Measurements from ENCODE around the gene MKRN2.

GRCh38 chr3:12583280-12583679, 26.4 kb downstream of the MKRN2 start:
- TF ChIP-seq, protein P1, sequence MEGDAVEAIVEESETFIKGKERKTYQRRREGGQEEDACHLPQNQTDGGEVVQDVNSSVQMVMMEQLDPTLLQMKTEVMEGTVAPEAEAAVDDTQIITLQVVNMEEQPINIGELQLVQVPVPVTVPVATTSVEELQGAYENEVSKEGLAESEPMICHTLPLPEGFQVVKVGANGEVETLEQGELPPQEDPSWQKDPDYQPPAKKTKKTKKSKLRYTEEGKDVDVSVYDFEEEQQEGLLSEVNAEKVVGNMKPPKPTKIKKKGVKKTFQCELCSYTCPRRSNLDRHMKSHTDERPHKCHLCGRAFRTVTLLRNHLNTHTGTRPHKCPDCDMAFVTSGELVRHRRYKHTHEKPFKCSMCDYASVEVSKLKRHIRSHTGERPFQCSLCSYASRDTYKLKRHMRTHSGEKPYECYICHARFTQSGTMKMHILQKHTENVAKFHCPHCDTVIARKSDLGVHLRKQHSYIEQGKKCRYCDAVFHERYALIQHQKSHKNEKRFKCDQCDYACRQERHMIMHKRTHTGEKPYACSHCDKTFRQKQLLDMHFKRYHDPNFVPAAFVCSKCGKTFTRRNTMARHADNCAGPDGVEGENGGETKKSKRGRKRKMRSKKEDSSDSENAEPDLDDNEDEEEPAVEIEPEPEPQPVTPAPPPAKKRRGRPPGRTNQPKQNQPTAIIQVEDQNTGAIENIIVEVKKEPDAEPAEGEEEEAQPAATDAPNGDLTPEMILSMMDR (IDR thresholded peaks at IDR 0.05): no peak
- no peak for TF ChIP-seq POLR2A (IDR thresholded peaks at IDR 0.05)

Measured in uterus (tissue), 2 donors.